Measurements from ENCODE around the gene CDK14.

CDK14 gene

GRCh38 chr7:90563286-90563685, 32.8 kb upstream of the CDK14 start:
- H3K27me3 ChIP-seq (ENCODE audit: insufficient read depth, low read length) = no peaks in the 10 kb centered on the region
- no peaks in the 10 kb centered on the region for H3K79me1 ChIP-seq (ENCODE audit: low read length)
- H3K4ac ChIP-seq (ENCODE audit: low read depth, low read length) = no peak overlapping the region
- H4K12ac ChIP-seq (ENCODE audit: low read depth, low read length) = no peak overlapping the region
- H3K36me3 ChIP-seq (ENCODE audit: control insufficient read depth in 1 of 2, insufficient read depth in 2 of 2, low read length in 2 of 2) = no peaks in the 10 kb centered on the region
- H3K27ac ChIP-seq (ENCODE audit: low read depth, low read length) = no peak overlapping the region
- H4K8ac ChIP-seq (ENCODE audit: low read depth, low read length) = no peak overlapping the region
- no peak overlapping the region for H3K4me3 ChIP-seq (ENCODE audit: low read depth, low read length)
- no peaks in the 10 kb centered on the region for H3K4me1 ChIP-seq (ENCODE audit: control insufficient read depth in 1 of 2, insufficient read depth in 2 of 2, low read length in 2 of 2)
- no peak overlapping the region for H3K23ac ChIP-seq (ENCODE audit: low read length)
- no CpG with 5 or more reads among the region's 3 CpGs for WGBS (ENCODE audit: extremely low coverage, insufficient coverage, insufficient read length)
- no peak overlapping the region for H2BK12ac ChIP-seq (ENCODE audit: low read length)
- no peak overlapping the region for H3K18ac ChIP-seq (ENCODE audit: low read length)
- no peak overlapping the region for H3K4me2 ChIP-seq (ENCODE audit: low read length)
- H4K91ac ChIP-seq (ENCODE audit: low read depth, low read length) = no peak overlapping the region
- no peak overlapping the region for H2AFZ ChIP-seq (ENCODE audit: insufficient read depth, low read length, poor library complexity)
- H3K9me3 ChIP-seq (ENCODE audit: insufficient read depth, low read depth, low read length) = no peaks in the 10 kb centered on the region
- H2BK5ac ChIP-seq (ENCODE audit: low read depth, low read length, poor library complexity) = no peak overlapping the region
- no peak for DNase-seq
- no peaks in the 10 kb centered on the region for H3K79me2 ChIP-seq (ENCODE audit: control insufficient read depth, insufficient read depth, low read length, poor library complexity)
- H2AK5ac ChIP-seq (ENCODE audit: low read length) = no peak overlapping the region
- H3K9ac ChIP-seq (ENCODE audit: low read length) = no peak overlapping the region
- H3K14ac ChIP-seq (ENCODE audit: low read length) = no peak overlapping the region
- H2BK120ac ChIP-seq (ENCODE audit: insufficient read depth, low read length, poor library complexity) = no peak overlapping the region

DNA sequence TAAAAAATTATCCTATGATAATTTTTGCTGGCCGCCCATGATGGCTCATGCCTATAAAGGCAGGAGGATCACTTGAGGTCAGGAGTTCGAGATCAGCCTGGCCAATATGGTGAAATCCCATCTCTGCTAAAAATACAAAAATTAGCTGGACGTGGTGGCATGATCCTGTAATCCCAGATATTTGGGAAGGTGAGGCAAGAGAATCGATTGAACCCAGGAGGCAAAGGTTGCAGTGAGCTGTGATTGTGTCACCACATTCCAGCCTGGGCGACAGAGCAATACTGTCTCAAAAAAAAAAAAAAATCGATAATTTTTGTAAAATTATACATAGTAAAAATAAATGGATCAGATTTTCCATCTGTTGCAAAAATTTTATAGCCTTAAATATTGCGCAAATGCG, 31.7 kb upstream of the CDK14 start:
- DNase-seq = no peak
- no peak overlapping the region for H3K18ac ChIP-seq (ENCODE audit: low read length)
- no peaks in the 10 kb centered on the region for H3K27me3 ChIP-seq (ENCODE audit: insufficient read depth, low read length)
- H3K36me3 ChIP-seq (ENCODE audit: control insufficient read depth in 1 of 2, insufficient read depth in 2 of 2, low read length in 2 of 2) = no peaks in the 10 kb centered on the region
- no peak overlapping the region for H2BK120ac ChIP-seq (ENCODE audit: insufficient read depth, low read length, poor library complexity)
- H3K23ac ChIP-seq (ENCODE audit: low read length) = no peak overlapping the region
- no peak overlapping the region for H3K4me3 ChIP-seq (ENCODE audit: low read depth, low read length)
- H3K9ac ChIP-seq (ENCODE audit: low read length) = no peak overlapping the region
- no peak overlapping the region for H4K12ac ChIP-seq (ENCODE audit: low read depth, low read length)
- H3K27ac ChIP-seq (ENCODE audit: low read depth, low read length) = no peak overlapping the region
- no peak overlapping the region for H4K91ac ChIP-seq (ENCODE audit: low read depth, low read length)
- no peak overlapping the region for H2AK5ac ChIP-seq (ENCODE audit: low read length)
- no peak overlapping the region for H2AFZ ChIP-seq (ENCODE audit: insufficient read depth, low read length, poor library complexity)
- no peak overlapping the region for H3K4me2 ChIP-seq (ENCODE audit: low read length)
- H3K79me1 ChIP-seq (ENCODE audit: low read length) = no peaks in the 10 kb centered on the region
- no CpG with 5 or more reads among the region's 8 CpGs for WGBS (ENCODE audit: extremely low coverage, insufficient coverage, insufficient read length)
- no peaks in the 10 kb centered on the region for H3K79me2 ChIP-seq (ENCODE audit: control insufficient read depth, insufficient read depth, low read length, poor library complexity)
- H4K8ac ChIP-seq (ENCODE audit: low read depth, low read length) = no peak overlapping the region
- H3K9me3 ChIP-seq (ENCODE audit: insufficient read depth, low read depth, low read length) = no peaks in the 10 kb centered on the region
- no peak overlapping the region for H3K14ac ChIP-seq (ENCODE audit: low read length)
- no peaks in the 10 kb centered on the region for H3K4me1 ChIP-seq (ENCODE audit: control insufficient read depth in 1 of 2, insufficient read depth in 2 of 2, low read length in 2 of 2)
- H3K4ac ChIP-seq (ENCODE audit: low read depth, low read length) = no peak overlapping the region
- H2BK12ac ChIP-seq (ENCODE audit: low read length) = no peak overlapping the region
- no peak overlapping the region for H2BK5ac ChIP-seq (ENCODE audit: low read depth, low read length, poor library complexity)

GRCh38 chr7:90568213-90568612, 27.9 kb upstream of the CDK14 start:
- no peaks in the 10 kb centered on the region for H3K79me2 ChIP-seq (ENCODE audit: control insufficient read depth, insufficient read depth, low read length, poor library complexity)
- no peak overlapping the region for H2AK5ac ChIP-seq (ENCODE audit: low read length)
- H2BK120ac ChIP-seq (ENCODE audit: insufficient read depth, low read length, poor library complexity) = no peak overlapping the region
- H4K12ac ChIP-seq (ENCODE audit: low read depth, low read length) = no peak overlapping the region
- H3K4me3 ChIP-seq (ENCODE audit: low read depth, low read length) = no peak overlapping the region
- H4K91ac ChIP-seq (ENCODE audit: low read depth, low read length) = no peak overlapping the region
- no peaks in the 10 kb centered on the region for H3K9me3 ChIP-seq (ENCODE audit: insufficient read depth, low read depth, low read length)
- no peak overlapping the region for H2BK12ac ChIP-seq (ENCODE audit: low read length)
- no peak overlapping the region for H3K18ac ChIP-seq (ENCODE audit: low read length)
- H3K4me2 ChIP-seq (ENCODE audit: low read length) = no peak overlapping the region
- H4K8ac ChIP-seq (ENCODE audit: low read depth, low read length) = no peak overlapping the region
- H2AFZ ChIP-seq (ENCODE audit: insufficient read depth, low read length, poor library complexity) = no peak overlapping the region
- no peaks in the 10 kb centered on the region for H3K36me3 ChIP-seq (ENCODE audit: control insufficient read depth in 1 of 2, insufficient read depth in 2 of 2, low read length in 2 of 2)
- no peaks in the 10 kb centered on the region for H3K27me3 ChIP-seq (ENCODE audit: insufficient read depth, low read length)
- H3K79me1 ChIP-seq (ENCODE audit: low read length) = no peaks in the 10 kb centered on the region
- no peaks in the 10 kb centered on the region for H3K4me1 ChIP-seq (ENCODE audit: control insufficient read depth in 1 of 2, insufficient read depth in 2 of 2, low read length in 2 of 2)
- no peak overlapping the region for H3K4ac ChIP-seq (ENCODE audit: low read depth, low read length)
- H3K9ac ChIP-seq (ENCODE audit: low read length) = no peak overlapping the region
- no peak overlapping the region for H3K23ac ChIP-seq (ENCODE audit: low read length)
- no peak overlapping the region for H3K27ac ChIP-seq (ENCODE audit: low read depth, low read length)
- H3K14ac ChIP-seq (ENCODE audit: low read length) = no peak overlapping the region
- no peak overlapping the region for H2BK5ac ChIP-seq (ENCODE audit: low read depth, low read length, poor library complexity)
- DNase-seq = no peak
- WGBS (ENCODE audit: extremely low coverage, insufficient coverage, insufficient read length) = no CpG with 5 or more reads among the region's 4 CpGs

DNA sequence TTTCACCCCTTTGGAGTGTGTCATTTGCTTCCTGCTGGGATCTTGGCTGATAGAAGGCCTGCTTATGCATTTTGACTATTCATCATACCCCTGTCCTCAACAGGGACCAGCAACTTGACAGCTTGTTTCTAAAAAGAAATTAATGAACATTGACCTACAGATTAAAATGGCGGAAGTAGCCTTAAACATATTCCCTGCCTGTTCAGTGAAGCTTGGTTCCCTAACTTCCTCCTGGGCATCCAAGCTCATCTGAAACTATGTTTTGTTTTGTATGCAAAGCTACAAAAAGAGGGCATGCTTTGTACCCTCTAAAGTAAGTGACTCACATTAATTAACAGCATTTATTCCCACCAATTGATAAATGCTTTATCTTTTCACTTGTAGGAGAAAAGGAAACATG, 26.8 kb upstream of the CDK14 start:
- Histone ChIP-seq H3K4me1 (ENCODE audit: control insufficient read depth in 1 of 2, insufficient read depth in 2 of 2, low read length in 2 of 2) (no peaks in the 10 kb centered on the region), H3K14ac (ENCODE audit: low read length) (no peak overlapping the region), H2BK120ac (ENCODE audit: insufficient read depth, low read length, poor library complexity) (no peak overlapping the region), H4K8ac (ENCODE audit: low read depth, low read length) (no peak overlapping the region), H3K9ac (ENCODE audit: low read length) (no peak overlapping the region), H3K27ac (ENCODE audit: low read depth, low read length) (no peak overlapping the region), H3K4me3 (ENCODE audit: low read depth, low read length) (no peak overlapping the region), H3K27me3 (ENCODE audit: insufficient read depth, low read length) (no peaks in the 10 kb centered on the region), H3K23ac (ENCODE audit: low read length) (no peak overlapping the region), H2AK5ac (ENCODE audit: low read length) (no peak overlapping the region), H3K79me2 (ENCODE audit: control insufficient read depth, insufficient read depth, low read length, poor library complexity) (no peaks in the 10 kb centered on the region), H3K4me2 (ENCODE audit: low read length) (no peak overlapping the region), H3K9me3 (ENCODE audit: insufficient read depth, low read depth, low read length) (no peaks in the 10 kb centered on the region), H3K18ac (ENCODE audit: low read length) (no peak overlapping the region), H4K12ac (ENCODE audit: low read depth, low read length) (no peak overlapping the region), H2BK5ac (ENCODE audit: low read depth, low read length, poor library complexity) (no peak overlapping the region), H4K91ac (ENCODE audit: low read depth, low read length) (no peak overlapping the region), H3K36me3 (ENCODE audit: control insufficient read depth in 1 of 2, insufficient read depth in 2 of 2, low read length in 2 of 2) (no peaks in the 10 kb centered on the region), H2BK12ac (ENCODE audit: low read length) (no peak overlapping the region), H3K79me1 (ENCODE audit: low read length) (no peaks in the 10 kb centered on the region), H2AFZ (ENCODE audit: insufficient read depth, low read length, poor library complexity) (no peak overlapping the region), H3K4ac (ENCODE audit: low read depth, low read length) (no peak overlapping the region)
- no peak for DNase-seq
- WGBS (ENCODE audit: extremely low coverage, insufficient coverage, insufficient read length) = no CpG with 5 or more reads among the region's 1 CpG
